Mononuclear cell (primary cell): Measurements from ENCODE around the gene MDFI. TPM values are rescaled to one million over a fixed set of nuclear protein-coding genes. Genes with fewer than 3 reads are reported as not detected.

Source experiments
- H3K27me3 ChIP-seq: 2 replicates; pipeline ENCODE4 v1.6.0; 2011; ENCODE audit warnings: low read length, control low read depth; ENCODE audit not compliant: insufficient read depth
- H3K4me1 ChIP-seq: 2 replicates; pipeline ENCODE4 v1.5.1; 2011; ENCODE audit warnings: mild to moderate bottlenecking, low read length, control low read depth; ENCODE audit not compliant: insufficient read depth
- H3K4me3 ChIP-seq: 2 replicates; pipeline ENCODE4 v1.5.1; 2011; ENCODE audit warnings: mild to moderate bottlenecking, low read length, moderate library complexity
- H3K9me3 ChIP-seq: 2 replicates; pipeline ENCODE4 v1.5.1; 2011; ENCODE audit warnings: low read depth, mild to moderate bottlenecking, control low read depth, low read length
- total RNA-seq: library from RNA; depleted of rRNA; stranded (reverse); fragments of >200 nt; gene quantifications from one replicate; pipeline ENCODE4 v1.2.3, GENCODE V29; 2012

Gene MDFI
- total RNA-seq, 1 donor = not detected

- Histone ChIP-seq H3K4me3 (no peak overlapping the region), H3K27me3 (peaks cover 38% of the 10 kb centered on the region), H3K4me1 (peaks cover 4% of the 10 kb centered on the region), H3K9me3 (no peaks in the 10 kb centered on the region)
Observed at GRCh38 chr6:41637194-41638001, 870 bp upstream of the MDFI start.

- Histone ChIP-seq H3K4me1 (peaks cover 4% of the 10 kb centered on the region), H3K9me3 (no peaks in the 10 kb centered on the region), H3K4me3 (no peak overlapping the region), H3K27me3 (peaks cover 38% of the 10 kb centered on the region)
Observed at GRCh38 chr6:41638935-41639808, 904 bp downstream of the MDFI start.

DNA sequence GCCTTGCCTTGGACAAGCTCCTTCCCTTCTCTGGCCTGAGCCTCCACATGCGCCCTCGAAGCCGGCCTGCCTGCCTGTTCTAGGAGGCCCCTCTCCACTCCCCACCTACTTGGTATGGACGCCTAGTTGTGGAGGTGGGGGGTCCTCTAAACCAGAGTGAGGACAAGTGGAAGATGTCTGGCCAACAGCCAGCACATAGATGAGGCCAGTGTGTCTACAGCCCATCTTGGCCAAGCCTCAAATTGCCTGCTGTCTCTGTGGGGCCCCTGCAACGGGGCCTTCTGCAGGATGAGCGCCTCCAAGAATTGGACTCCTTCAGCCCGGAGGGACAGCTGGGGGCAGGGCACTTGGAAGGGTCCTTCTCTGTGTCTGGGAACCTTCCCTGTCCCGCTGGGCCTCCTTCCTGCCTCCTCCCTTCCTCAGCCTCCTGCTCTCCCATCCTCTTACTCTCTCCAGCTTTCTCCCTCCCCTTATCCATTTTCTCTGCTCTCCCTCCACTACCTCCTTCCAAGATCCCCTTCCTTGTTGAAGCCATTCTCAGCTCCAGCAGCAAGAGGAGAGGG, 1.6 kb downstream of the MDFI start:
- Histone ChIP-seq H3K4me1 (peaks cover 4% of the 10 kb centered on the region), H3K27me3 (peaks cover 38% of the 10 kb centered on the region), H3K4me3 (no peak overlapping the region), H3K9me3 (no peaks in the 10 kb centered on the region)

DNA sequence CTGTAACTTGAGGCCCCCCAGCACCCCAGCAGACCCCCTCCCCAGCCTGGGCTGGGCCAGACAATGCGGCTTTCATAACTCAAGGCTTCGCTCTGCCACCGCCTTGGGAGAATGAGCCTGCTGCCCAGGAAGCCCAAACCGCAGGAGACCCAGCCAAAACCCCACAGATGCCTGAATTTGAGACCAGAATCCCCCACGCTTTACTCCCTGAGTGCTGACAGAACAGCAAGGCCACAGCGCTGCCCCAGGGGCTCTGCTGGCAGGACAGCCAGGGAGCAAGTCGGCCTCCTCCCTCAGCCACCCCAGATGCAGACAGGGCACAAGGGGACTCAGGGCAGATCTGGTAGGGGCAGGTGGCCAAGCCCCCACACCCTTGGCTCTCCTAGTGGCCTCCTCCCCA, 2.2 kb downstream of the MDFI start:
- Histone ChIP-seq H3K9me3 (no peaks in the 10 kb centered on the region), H3K27me3 (peaks cover 38% of the 10 kb centered on the region), H3K4me3 (no peak overlapping the region), H3K4me1 (peaks cover 4% of the 10 kb centered on the region)

GRCh38 chr6:41641352-41641925, 3.2 kb downstream of the MDFI start:
- Histone ChIP-seq H3K4me3 (no peak overlapping the region), H3K27me3 (peaks cover 34% of the 10 kb centered on the region), H3K4me1 (peaks cover 4% of the 10 kb centered on the region), H3K9me3 (no peaks in the 10 kb centered on the region)

DNA sequence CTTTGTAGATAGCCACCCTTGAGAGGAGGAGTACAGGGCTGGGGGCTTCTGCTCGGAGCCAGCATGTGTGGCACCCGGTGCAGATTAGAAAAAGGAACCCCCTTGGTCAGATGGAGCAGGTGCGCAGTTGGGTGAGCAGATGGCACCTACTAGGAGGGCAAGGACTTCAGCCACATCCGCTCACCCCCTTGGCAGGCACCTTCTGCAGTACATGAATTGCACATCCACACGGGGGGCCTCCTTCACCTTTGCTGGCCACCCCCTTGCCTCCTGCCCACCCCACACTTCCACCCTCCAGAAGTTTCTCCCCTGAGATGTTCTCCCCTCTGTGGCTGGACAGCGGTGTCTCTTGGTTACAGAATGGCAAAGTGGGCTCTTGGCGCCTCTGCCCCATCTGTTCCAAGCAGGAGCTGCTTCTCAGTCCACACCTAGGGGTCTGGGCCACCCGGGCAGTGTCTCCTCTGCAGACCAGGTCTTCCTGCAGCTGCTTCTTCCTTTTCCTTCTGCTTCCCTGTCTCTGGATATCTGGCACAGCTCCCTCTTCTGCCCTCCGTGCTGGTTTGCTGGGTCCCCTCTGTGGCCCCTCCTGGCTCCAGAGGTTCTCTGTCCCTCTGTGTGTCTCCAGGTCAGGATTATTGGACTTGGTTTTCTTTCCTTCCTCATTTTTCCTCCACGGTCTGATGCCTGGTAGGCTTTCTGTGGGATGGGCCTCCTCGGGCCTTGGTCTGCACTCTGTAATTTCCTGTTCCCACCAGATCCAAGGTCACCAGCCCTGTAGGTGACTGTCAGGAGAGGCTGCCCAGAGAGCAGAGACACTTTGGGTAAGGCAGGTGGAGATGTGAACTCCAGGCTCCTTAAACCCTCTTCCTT, 4.1 kb downstream of the MDFI start:
- Histone ChIP-seq H3K4me3 (no peak overlapping the region), H3K27me3 (peaks cover 25% of the 10 kb centered on the region), H3K4me1 (peaks cover 4% of the 10 kb centered on the region), H3K9me3 (no peaks in the 10 kb centered on the region)

GRCh38 chr6:41642960-41643898, 5.0 kb downstream of the MDFI start:
- H3K4me3 ChIP-seq = no peak overlapping the region
- no peaks in the 10 kb centered on the region for H3K4me1 ChIP-seq
- peaks cover 17% of the 10 kb centered on the region for H3K27me3 ChIP-seq
- no peaks in the 10 kb centered on the region for H3K9me3 ChIP-seq

- no peaks in the 10 kb centered on the region for H3K9me3 ChIP-seq
- H3K27me3 ChIP-seq = peaks cover 13% of the 10 kb centered on the region
- no peaks in the 10 kb centered on the region for H3K4me1 ChIP-seq
- H3K4me3 ChIP-seq = no peak overlapping the region
Observed at GRCh38 chr6:41643899-41644269, 5.6 kb downstream of the MDFI start.

GRCh38 chr6:41644297-41644879, 6.1 kb downstream of the MDFI start:
- Histone ChIP-seq H3K4me1 (no peaks in the 10 kb centered on the region), H3K9me3 (no peaks in the 10 kb centered on the region), H3K27me3 (peaks cover 8% of the 10 kb centered on the region), H3K4me3 (no peak overlapping the region)

GRCh38 chr6:41645007-41645618, 6.8 kb downstream of the MDFI start:
- H3K9me3 ChIP-seq = no peaks in the 10 kb centered on the region
- H3K4me1 ChIP-seq = no peaks in the 10 kb centered on the region
- H3K27me3 ChIP-seq = peaks cover under 1% of the 10 kb centered on the region
- H3K4me3 ChIP-seq = no peak overlapping the region

GRCh38 chr6:41646026-41646795, 7.9 kb downstream of the MDFI start:
- Histone ChIP-seq H3K4me1 (no peaks in the 10 kb centered on the region), H3K9me3 (no peaks in the 10 kb centered on the region), H3K27me3 (no peaks in the 10 kb centered on the region), H3K4me3 (no peak overlapping the region)

DNA sequence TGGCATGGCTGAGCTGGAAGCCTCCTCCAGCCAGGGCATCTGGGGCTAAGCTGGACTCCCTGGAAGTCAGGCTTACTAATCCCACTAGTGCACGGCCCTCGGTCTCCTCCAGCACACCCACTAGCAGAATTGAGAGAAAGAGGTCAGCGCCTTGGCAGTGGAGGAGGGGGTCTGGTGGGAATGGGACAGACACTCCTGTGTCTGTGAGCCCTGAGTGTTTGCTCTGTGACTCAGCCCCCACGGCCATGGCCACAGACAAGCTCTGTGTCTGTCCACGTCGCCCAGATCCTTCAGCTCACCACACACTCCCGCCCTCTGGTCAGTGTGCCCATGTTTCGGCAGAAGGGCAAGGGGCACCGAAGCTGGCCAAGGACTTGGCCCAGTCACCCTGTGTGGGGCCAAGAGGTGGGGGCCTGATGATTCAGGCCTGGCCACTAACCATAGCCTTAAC, 8.8 kb downstream of the MDFI start:
- no peak overlapping the region for H3K4me3 ChIP-seq
- no peaks in the 10 kb centered on the region for H3K27me3 ChIP-seq
- no peaks in the 10 kb centered on the region for H3K4me1 ChIP-seq
- no peaks in the 10 kb centered on the region for H3K9me3 ChIP-seq
